OCI-LY1 (cell line): ENCODE results near the gene HSFX2.

Experiments
- EZH2 ChIP-seq: fragments of 200-600 bp; sonication (generic), shearing (Covaris generic); IDR thresholded peaks from 2 replicates; pipeline ENCODE4 v1.8.0; 2017; ENCODE audit warnings: borderline replicate concordance, mixed run types, mild to moderate bottlenecking, antibody characterized with exemption, low read length, moderate library complexity, mixed read lengths
- TF ChIP-seq, protein P1 (sequence below): fragments of 200-600 bp; sonication (generic), shearing (Covaris generic); IDR thresholded peaks from 2 replicates; pipeline ENCODE4 v1.5.1; 2017; ENCODE audit warnings: mild to moderate bottlenecking, antibody characterized with exemption, low read length, moderate library complexity, mixed read lengths

- TF ChIP-seq, protein P1, sequence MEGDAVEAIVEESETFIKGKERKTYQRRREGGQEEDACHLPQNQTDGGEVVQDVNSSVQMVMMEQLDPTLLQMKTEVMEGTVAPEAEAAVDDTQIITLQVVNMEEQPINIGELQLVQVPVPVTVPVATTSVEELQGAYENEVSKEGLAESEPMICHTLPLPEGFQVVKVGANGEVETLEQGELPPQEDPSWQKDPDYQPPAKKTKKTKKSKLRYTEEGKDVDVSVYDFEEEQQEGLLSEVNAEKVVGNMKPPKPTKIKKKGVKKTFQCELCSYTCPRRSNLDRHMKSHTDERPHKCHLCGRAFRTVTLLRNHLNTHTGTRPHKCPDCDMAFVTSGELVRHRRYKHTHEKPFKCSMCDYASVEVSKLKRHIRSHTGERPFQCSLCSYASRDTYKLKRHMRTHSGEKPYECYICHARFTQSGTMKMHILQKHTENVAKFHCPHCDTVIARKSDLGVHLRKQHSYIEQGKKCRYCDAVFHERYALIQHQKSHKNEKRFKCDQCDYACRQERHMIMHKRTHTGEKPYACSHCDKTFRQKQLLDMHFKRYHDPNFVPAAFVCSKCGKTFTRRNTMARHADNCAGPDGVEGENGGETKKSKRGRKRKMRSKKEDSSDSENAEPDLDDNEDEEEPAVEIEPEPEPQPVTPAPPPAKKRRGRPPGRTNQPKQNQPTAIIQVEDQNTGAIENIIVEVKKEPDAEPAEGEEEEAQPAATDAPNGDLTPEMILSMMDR = no peak
- TF ChIP-seq EZH2 = no peak
These were observed 24.4 kb downstream of the HSFX2 start for GRCh38 chrX:149570668-149571067.
